Subcutaneous adipose tissue (tissue), 4 donors: ENCODE results near the gene SLC36A1. TPM values are rescaled to one million over a fixed set of nuclear protein-coding genes. Genes with fewer than 3 reads are reported as not detected.

ENCODE experiments used
- CTCF ChIP-seq: fragments of 450-650 bp; IDR thresholded peaks from one replicate; pipeline ENCODE4 v1.5.1; 2016; ENCODE audit warnings: low read depth, mild to moderate bottlenecking, control low read depth, antibody characterized with exemption, moderate library complexity
- total RNA-seq, 4 donors: library from RNA; depleted of rRNA; stranded (reverse); fragments of >200 nt; gene quantifications; one replicate each; pipeline ENCODE4 v1.1.0, GENCODE V29; 2016

Gene SLC36A1
- total RNA-seq, 4 donors from 2014 or later = 10.9 to 22.7 (median 17.1) TPM

- no peak for TF ChIP-seq CTCF
Observed at GRCh38 chr5:151434570-151435237, 12.7 kb upstream of the SLC36A1 start.

- TF ChIP-seq CTCF = no peak
Observed at GRCh38 chr5:151448038-151448985, 909 bp downstream of the SLC36A1 start.

- TF ChIP-seq CTCF = no peak
Observed at GRCh38 chr5:151449297-151449696, 1.9 kb downstream of the SLC36A1 start.

- no peak for TF ChIP-seq CTCF
Observed at GRCh38 chr5:151449839-151450238, 2.4 kb downstream of the SLC36A1 start.

- no peak for TF ChIP-seq CTCF
Observed at GRCh38 chr5:151450605-151451004, 3.2 kb downstream of the SLC36A1 start.

- no peak for TF ChIP-seq CTCF
Observed at GRCh38 chr5:151451626-151452520, 4.5 kb downstream of the SLC36A1 start.
